Measurements from ENCODE around the gene BMPER. TPM values are rescaled to one million over a fixed set of nuclear protein-coding genes. Genes with fewer than 3 reads are reported as not detected.

Gene BMPER
- total and polyA plus RNA-seq, 8 donors = 0.14 to 1.6 (median 0.46) TPM

DNA sequence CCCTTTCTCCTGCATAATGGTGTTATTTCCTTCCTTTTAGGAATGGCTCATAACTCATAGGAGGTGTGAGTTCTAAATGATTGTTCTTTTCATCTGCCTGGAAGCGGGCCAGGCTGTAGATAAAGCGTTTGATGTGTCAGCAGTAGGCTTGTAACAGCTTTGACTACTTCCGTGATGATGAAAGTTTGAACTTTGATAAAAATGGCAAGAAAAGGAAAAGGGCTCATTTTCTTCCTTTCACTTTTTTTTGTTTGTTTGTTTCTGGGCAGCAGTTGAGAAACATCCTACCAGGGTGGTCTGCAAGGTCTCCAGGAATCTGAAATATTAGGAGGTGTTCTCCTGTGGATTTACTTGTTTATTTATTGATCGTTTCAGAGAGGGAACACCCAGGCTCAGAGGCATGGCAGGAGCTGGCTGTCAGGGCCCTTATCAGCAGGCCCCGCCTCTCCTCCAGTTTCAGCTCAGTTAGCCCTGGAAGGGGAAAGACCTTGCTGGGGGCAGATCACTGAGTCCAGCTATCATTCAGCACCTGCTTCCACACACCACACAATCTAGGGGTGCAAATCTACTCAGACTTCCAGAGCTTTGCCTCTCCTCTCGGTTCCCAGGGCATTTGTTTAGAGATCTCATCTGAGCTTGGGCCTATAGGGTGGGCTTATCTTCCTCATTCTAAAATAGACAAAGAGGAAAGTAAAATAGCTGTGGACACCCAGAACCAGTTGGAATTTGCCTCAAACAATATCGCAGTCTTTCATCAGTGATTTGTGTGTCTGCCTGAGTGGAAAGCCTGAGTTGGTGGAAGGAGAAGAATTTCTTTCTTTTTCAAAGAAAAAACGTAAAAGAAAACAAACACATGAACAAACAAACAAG, 130.9 kb downstream of the BMPER start:
- 14 to 15% methylated on average over 8 of the region's 8 CpGs for WGBS, 2 donors
- DNase-seq = peak; percentile 56 to 73 (median 66)
- Histone ChIP-seq H3K27ac (peak overlapping the region in 2 of 4 donors; percentile 1 to 71), H3K4me3 (peak overlapping the region in 1 of 4 donors; percentile 25), H3K27me3 (no peaks in the 10 kb centered on the region), H3K9me3 (no peaks in the 10 kb centered on the region), H3K4me1 (peaks cover 12 to 15% (median 15%) of the 10 kb centered on the region in 3 donors), H3K36me3 (no peaks in the 10 kb centered on the region)
- ATAC-seq = peak; percentile 94 to 99 (median 96)
- intact Hi-C loops (cut with DNase I) = no loop called here
- no peak for FAIRE-seq
- no peak for TF ChIP-seq CTCF (IDR thresholded peaks at IDR 0.05)

GRCh38 chr7:34036972-34037792, 131.8 kb downstream of the BMPER start:
- no peaks in the 10 kb centered on the region for H3K36me3 ChIP-seq
- TF ChIP-seq CTCF (IDR thresholded peaks at IDR 0.05) = no peak
- H3K4me3 ChIP-seq = no peak overlapping the region
- H3K4me1 ChIP-seq = peaks cover 12 to 15% (median 15%) of the 10 kb centered on the region in 3 donors
- no peaks in the 10 kb centered on the region for H3K9me3 ChIP-seq
- no peaks in the 10 kb centered on the region for H3K27me3 ChIP-seq
- ATAC-seq (peak in 3 of 4 donors; percentile 40 to 43 (median 43)), FAIRE-seq (no peak), DNase-seq (peak in 1 of 6 donors; percentile 22)
- 74 to 76% methylated on average over 10 of the region's 10 CpGs for WGBS, 2 donors
- H3K27ac ChIP-seq = peak overlapping the region in 1 of 4 donors; percentile 71
- intact Hi-C loops (cut with DNase I) = no loop called here

DNA sequence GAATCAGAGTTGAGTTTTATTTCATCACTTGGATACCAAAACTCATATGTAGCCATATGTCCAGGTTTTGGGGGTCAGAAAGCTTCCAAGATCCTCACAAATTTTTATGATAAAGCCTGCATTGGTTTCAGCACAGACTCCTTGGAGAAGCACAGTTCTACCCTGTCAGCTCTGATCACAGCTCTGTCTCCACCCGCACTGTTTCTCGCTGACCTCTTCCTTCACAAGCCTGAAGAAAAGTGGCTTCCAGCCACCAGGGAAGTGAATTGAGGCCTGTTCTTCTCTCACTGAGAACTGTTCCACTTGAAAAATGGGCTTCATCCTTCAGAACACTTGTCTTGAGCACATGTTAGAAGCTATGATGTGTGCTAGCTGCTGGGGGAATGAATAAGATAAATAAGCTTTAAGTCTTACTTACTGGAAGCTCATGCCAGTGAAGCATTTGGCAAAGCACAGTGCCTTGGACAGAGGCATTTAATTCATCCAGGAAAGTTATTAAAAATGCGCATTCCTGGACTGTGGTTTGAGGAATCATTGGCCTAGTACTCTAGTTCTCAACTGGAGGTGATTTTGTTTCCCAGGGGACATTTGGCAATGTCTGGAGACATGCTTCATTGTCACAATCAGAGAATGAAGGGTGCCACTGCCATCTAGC, 133.6 kb downstream of the BMPER start:
- no peak for ATAC-seq

GRCh38 chr7:34041707-34042106, 136.4 kb downstream of the BMPER start:
- DNase-seq (no peak), ATAC-seq (no peak), FAIRE-seq (no peak)
- H3K9me3 ChIP-seq = no peaks in the 10 kb centered on the region
- H3K4me1 ChIP-seq = peaks cover 2 to 8% (median 2%) of the 10 kb centered on the region in 3 donors
- intact Hi-C loops (cut with DNase I) = no loop called here
- 77 to 89% methylated on average over 4 of the region's 4 CpGs for WGBS, 2 donors
- H3K27ac ChIP-seq = no peak overlapping the region
- H3K27me3 ChIP-seq = no peaks in the 10 kb centered on the region
- H3K4me3 ChIP-seq = no peak overlapping the region
- H3K36me3 ChIP-seq = no peaks in the 10 kb centered on the region
- TF ChIP-seq CTCF (IDR thresholded peaks at IDR 0.05) = no peak

More for the DNA sequence above, 133.6 kb downstream of the BMPER start:
- H3K27ac ChIP-seq = no peak overlapping the region
- no peaks in the 10 kb centered on the region for H3K9me3 ChIP-seq
- no peak for DNase-seq
- no peaks in the 10 kb centered on the region for H3K27me3 ChIP-seq
- H3K4me3 ChIP-seq = no peak overlapping the region
- no peaks in the 10 kb centered on the region for H3K36me3 ChIP-seq
- 97 to 98% methylated on average over 3 of the region's 3 CpGs for WGBS, 2 donors
- TF ChIP-seq CTCF (IDR thresholded peaks at IDR 0.05) = no peak
- FAIRE-seq = no peak
- intact Hi-C loops (cut with DNase I) = no loop called here
- peaks cover 12 to 15% (median 15%) of the 10 kb centered on the region in 3 donors for H3K4me1 ChIP-seq
